ENCODE measurements around the gene DMKN.
A peak's percentile ranks its signal among the peaks of the same experiment; 100 is the strongest.

Gene DMKN

DNA sequence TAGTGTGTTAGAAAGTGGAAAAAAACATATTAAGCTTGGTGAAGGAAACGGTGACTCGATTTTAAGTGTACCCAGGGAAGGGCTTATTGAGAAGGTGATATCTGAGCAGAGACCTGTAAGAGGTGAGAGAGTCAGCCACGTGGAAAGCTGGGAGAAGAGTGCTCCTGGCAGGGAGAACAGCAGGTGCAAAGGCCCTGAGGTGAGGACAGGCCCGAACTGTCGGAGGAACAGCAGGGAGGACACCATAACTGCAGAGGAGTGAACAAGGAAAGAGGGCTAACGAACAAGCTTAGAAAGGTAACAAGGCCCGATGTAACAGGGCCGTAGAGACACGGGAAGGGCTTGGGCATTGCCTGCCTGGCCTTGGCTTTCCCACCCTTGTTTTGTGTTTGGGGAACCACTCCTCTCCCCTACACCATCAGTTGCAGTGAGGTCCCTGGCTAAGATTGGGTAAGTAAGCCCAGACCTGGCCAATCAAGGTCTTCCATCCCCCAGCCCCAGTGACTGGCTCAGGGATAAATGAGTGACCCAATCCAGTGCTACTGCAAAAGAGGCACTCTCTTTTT, 42.7 kb upstream of the DMKN start:
- Histone ChIP-seq H3K27ac (ENCODE audit: low read length) (no peak overlapping the region), H3K4me3 (ENCODE audit: low read length) (no peak overlapping the region), H3K4me1 (ENCODE audit: control insufficient read depth, low read depth, low read length) (peaks cover 3% of the 10 kb centered on the region), H3K36me3 (ENCODE audit: control insufficient read depth, low read depth, low read length) (no peaks in the 10 kb centered on the region), H3K9me3 (ENCODE audit: control insufficient read depth, low read depth, low read length) (no peaks in the 10 kb centered on the region), H3K27me3 (ENCODE audit: control insufficient read depth, insufficient read depth, low read length) (peaks cover 16% of the 10 kb centered on the region), H3K9ac (ENCODE audit: low read length) (no peak overlapping the region)

DNA sequence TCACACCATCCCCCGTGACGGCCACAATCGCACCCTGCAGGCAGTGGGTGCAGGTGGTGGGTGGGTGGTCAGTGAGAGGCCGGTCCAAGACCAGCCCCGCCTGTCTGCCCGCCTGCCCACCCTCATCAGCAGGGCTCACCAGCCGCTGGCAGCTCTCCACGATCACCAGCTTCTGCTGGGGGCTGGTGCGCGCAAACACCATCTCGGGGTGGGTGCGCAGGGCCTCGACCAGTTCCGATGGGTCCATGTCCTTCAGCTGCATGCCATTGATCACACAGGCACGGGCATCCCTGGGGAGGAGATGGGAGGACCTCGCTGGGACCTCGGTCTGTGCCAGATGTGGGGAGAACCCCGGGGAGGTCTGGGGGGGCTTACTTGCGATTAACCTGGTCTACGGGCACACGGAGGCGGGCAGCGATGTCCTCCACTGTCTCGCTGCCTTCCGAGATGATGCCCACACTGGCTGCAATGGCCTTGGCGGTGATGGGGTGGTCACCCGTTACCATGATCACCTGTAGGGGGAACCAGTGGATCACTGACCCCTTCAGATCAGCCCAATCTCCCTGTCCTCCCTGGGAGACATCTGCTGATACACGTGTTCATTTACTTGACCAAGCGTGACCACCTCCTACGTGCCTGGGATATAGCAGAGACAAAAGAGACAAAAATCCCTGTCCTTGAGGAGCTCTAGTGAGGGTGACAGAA, 42.0 kb upstream of the DMKN start:
- no peak overlapping the region for H3K27ac ChIP-seq (ENCODE audit: low read length)
- no peaks in the 10 kb centered on the region for H3K9me3 ChIP-seq (ENCODE audit: control insufficient read depth, low read depth, low read length)
- no peaks in the 10 kb centered on the region for H3K36me3 ChIP-seq (ENCODE audit: control insufficient read depth, low read depth, low read length)
- H3K27me3 ChIP-seq (ENCODE audit: control insufficient read depth, insufficient read depth, low read length): peaks cover 16% of the 10 kb centered on the region
- H3K4me1 ChIP-seq (ENCODE audit: control insufficient read depth, low read depth, low read length): peaks cover 3% of the 10 kb centered on the region
- no peak overlapping the region for H3K4me3 ChIP-seq (ENCODE audit: low read length)
- H3K9ac ChIP-seq (ENCODE audit: low read length): no peak overlapping the region

DNA sequence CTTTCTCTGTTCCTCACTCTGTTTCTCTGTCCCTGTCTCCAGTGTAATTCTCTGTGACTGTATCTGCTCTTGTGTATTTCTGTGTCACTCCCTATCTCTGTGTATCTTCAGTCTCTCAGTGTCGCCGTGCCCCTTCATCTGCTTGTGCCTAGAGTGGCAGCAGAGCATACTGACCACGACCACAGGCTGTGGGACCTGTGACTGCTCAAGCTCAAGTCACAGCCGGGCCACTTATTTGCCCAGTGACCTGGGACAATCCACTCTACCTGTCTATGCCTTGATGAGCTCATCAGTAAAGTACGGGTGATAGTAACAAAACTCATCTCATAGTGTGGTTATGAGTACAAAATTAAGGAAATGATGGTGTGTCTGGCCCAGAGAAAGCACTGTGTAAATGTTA, 40.6 kb upstream of the DMKN start:
- Histone ChIP-seq H3K9ac (ENCODE audit: low read length) (no peak overlapping the region), H3K27ac (ENCODE audit: low read length) (no peak overlapping the region), H3K36me3 (ENCODE audit: control insufficient read depth, low read depth, low read length) (no peaks in the 10 kb centered on the region), H3K4me3 (ENCODE audit: low read length) (no peak overlapping the region), H3K27me3 (ENCODE audit: control insufficient read depth, insufficient read depth, low read length) (peaks cover 9% of the 10 kb centered on the region), H3K4me1 (ENCODE audit: control insufficient read depth, low read depth, low read length) (peaks cover 3% of the 10 kb centered on the region), H3K9me3 (ENCODE audit: control insufficient read depth, low read depth, low read length) (no peaks in the 10 kb centered on the region)

DNA sequence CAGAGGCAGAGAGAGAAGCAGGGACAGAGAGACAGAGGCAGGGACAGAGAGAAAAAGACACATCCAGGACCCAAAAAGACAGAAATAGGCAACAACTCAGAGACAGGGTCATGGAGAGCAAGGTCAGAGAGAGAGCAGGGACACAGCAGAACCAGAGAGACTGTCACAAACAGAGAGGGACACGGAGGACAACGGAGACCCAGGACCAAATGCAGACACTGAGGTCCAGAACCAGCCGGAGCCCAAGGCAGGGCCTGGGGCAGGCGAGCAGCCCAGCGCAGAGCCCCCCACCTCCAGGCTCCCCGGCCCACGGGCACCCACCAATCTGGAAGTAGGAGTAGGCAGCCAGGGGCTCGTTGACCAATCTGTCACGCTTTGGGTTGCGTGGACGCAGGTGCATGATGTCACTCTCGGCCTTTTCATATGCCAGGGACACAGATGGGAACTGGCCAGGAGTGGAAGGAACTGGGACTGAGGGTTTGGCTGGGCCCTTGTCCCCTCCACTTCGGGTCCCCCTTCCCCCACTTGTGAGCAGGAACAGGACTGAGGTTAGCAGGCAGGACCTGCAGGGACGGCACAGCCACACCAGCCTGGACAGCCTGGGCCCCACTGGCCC, 40.0 kb upstream of the DMKN start:
- H3K36me3 ChIP-seq (ENCODE audit: control insufficient read depth, low read depth, low read length): no peaks in the 10 kb centered on the region
- no peak overlapping the region for H3K27ac ChIP-seq (ENCODE audit: low read length)
- peaks cover 3% of the 10 kb centered on the region for H3K4me1 ChIP-seq (ENCODE audit: control insufficient read depth, low read depth, low read length)
- H3K4me3 ChIP-seq (ENCODE audit: low read length): no peak overlapping the region
- H3K9ac ChIP-seq (ENCODE audit: low read length): no peak overlapping the region
- no peaks in the 10 kb centered on the region for H3K9me3 ChIP-seq (ENCODE audit: control insufficient read depth, low read depth, low read length)
- peaks cover 3% of the 10 kb centered on the region for H3K27me3 ChIP-seq (ENCODE audit: control insufficient read depth, insufficient read depth, low read length)

DNA sequence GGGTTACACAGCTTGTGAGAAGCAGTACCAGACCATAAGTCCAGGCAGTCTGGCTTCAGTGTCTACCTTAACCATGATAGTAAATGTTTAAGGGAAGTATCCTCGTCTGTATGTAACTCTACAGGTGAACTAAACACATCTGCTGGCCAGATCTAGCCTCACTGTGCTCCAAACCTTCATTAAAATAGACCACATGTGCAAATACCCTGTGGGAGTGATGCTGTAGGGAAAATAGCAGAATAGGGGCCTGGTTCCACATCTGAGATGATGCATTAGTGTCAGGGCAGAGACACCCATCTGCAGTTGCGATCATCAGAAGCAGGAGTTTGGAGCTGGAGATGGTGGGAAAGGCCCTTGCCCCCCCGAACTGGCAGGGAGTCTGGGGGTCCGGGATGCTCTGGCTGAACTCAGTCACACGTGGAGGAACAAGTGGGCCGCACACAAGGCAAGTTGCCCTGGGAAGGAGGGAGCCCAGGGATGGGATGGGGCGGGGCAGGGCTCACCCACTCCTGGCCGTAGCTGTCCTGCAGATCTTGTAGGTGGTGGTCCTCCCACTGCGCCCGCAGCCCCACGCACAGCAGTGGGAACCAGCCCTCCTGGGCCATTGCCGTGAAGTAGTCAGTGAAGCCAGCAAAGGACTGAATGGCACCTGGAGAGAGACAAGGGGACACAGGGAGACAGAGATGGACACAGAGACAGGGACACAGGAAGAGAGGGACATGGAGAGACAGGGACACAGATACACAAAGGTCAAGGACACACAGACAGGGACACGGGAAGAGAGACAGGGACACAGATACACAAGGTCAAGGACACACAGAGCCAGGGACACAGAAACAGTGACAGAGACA, 39.3 kb upstream of the DMKN start:
- Histone ChIP-seq H3K4me1 (ENCODE audit: control insufficient read depth, low read depth, low read length) (peaks cover 3% of the 10 kb centered on the region), H3K4me3 (ENCODE audit: low read length) (no peak overlapping the region), H3K9ac (ENCODE audit: low read length) (no peak overlapping the region), H3K27ac (ENCODE audit: low read length) (no peak overlapping the region), H3K9me3 (ENCODE audit: control insufficient read depth, low read depth, low read length) (no peaks in the 10 kb centered on the region), H3K36me3 (ENCODE audit: control insufficient read depth, low read depth, low read length) (no peaks in the 10 kb centered on the region), H3K27me3 (ENCODE audit: control insufficient read depth, insufficient read depth, low read length) (no peaks in the 10 kb centered on the region)

DNA sequence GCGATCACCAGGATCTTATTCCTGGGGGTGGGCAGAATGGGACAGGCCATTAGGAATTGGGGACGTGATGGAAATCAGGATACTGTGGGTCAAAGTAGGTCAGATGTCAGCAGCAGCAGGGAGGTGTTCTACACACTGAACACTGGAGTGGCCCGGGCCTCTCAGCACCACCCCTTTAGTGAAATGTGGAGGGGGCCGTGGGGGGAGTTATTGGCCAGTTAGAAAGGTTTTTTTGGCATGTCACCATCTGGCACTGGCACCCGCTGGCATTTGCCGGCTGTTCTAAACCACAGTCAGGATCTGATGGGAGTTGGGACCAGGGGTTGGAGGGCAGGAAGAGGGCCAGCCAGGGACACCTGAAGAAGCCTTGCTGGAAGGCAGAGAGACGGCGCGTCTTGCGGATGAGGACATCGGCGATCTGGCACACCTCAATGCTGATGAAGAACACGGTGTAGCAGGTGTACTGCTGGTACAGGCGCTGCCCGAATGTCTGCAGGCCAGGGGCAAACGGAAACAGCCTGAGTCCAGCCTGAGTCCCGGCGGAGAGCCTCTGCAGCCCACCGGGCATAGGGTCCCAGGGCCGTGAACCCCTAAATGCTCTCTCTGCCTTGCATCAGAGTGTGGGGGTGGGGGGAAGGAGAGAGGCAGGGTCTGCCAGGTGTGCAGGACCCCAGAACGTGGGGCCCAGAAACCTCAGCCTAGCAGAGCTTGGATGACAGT, 37.8 kb upstream of the DMKN start:
- H3K27me3 ChIP-seq (ENCODE audit: control insufficient read depth, insufficient read depth, low read length): no peaks in the 10 kb centered on the region
- no peaks in the 10 kb centered on the region for H3K9me3 ChIP-seq (ENCODE audit: control insufficient read depth, low read depth, low read length)
- H3K9ac ChIP-seq (ENCODE audit: low read length): no peak overlapping the region
- H3K4me1 ChIP-seq (ENCODE audit: control insufficient read depth, low read depth, low read length): no peaks in the 10 kb centered on the region
- H3K36me3 ChIP-seq (ENCODE audit: control insufficient read depth, low read depth, low read length): peaks cover 5% of the 10 kb centered on the region
- H3K4me3 ChIP-seq (ENCODE audit: low read length): no peak overlapping the region
- H3K27ac ChIP-seq (ENCODE audit: low read length): no peak overlapping the region

DNA sequence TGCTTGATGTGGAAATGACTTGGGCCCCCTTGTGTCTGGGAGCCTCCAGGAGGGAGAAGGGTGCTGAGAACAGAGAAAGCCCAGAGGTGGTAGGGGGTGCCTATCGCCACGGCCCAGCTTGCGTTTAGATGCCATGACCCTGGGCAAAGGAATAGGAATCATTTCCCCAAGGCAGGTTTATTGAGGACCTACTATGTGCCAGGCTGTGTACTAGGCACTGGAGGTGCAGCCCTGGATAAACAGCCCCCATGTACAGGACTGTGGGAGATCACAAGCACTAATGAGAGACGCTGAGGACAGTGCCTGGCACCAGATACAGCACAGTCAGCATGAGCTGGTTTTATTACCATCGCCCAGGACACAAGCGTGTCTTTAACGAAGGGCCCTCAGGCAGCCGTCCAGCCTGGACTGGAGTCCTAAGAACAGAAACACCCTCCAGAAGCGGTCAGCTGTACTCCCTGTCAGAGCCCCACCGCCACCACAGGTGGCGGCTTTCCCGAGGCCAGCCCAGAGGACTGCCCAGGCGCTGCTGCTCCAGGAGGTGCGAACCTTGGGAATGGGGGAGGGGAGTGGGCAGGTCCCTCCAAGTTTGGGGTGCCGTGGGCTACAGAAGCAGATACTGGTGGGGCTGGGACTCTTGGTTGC, 36.6 kb upstream of the DMKN start:
- Histone ChIP-seq H3K4me3 (ENCODE audit: low read length) (no peak overlapping the region), H3K9ac (ENCODE audit: low read length) (no peak overlapping the region), H3K36me3 (ENCODE audit: control insufficient read depth, low read depth, low read length) (peaks cover 5% of the 10 kb centered on the region), H3K27me3 (ENCODE audit: control insufficient read depth, insufficient read depth, low read length) (no peaks in the 10 kb centered on the region), H3K4me1 (ENCODE audit: control insufficient read depth, low read depth, low read length) (no peaks in the 10 kb centered on the region), H3K9me3 (ENCODE audit: control insufficient read depth, low read depth, low read length) (no peaks in the 10 kb centered on the region), H3K27ac (ENCODE audit: low read length) (no peak overlapping the region)

DNA sequence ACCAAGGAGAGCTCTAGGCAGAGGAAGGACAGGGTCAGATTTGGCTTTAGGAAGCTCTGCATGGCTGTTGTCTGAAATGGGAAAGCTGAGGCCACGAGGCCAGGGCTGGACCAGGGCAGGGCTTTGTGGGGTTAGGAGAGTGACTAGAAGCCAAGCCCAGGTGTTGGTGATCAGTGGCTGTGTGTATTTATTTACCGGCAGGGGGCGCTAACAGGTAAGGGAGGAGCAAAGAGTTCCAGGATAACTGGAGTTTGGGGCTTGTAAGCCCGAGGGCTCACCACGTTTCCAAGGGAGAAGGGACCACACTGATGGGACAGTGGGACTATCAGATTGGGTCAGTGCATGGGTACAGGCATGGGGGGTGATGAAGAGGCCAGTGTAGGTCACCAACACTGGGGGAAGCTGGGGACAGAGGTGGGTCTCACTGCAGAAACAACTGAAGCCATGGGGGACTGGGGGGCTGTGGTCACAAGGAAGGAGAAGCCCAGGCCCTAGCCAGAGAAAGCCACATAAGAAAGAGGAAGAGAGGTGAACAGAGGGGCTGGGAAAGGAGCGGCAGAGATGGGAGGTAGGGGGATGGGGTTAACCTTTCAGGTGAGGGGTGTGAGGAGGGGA, 35.8 kb upstream of the DMKN start:
- no peak overlapping the region for H3K4me3 ChIP-seq (ENCODE audit: low read length)
- H3K9me3 ChIP-seq (ENCODE audit: control insufficient read depth, low read depth, low read length): no peaks in the 10 kb centered on the region
- H3K36me3 ChIP-seq (ENCODE audit: control insufficient read depth, low read depth, low read length): peaks cover 5% of the 10 kb centered on the region
- H3K4me1 ChIP-seq (ENCODE audit: control insufficient read depth, low read depth, low read length): peaks cover 3% of the 10 kb centered on the region
- no peaks in the 10 kb centered on the region for H3K27me3 ChIP-seq (ENCODE audit: control insufficient read depth, insufficient read depth, low read length)
- H3K27ac ChIP-seq (ENCODE audit: low read length): no peak overlapping the region
- no peak overlapping the region for H3K9ac ChIP-seq (ENCODE audit: low read length)

DNA sequence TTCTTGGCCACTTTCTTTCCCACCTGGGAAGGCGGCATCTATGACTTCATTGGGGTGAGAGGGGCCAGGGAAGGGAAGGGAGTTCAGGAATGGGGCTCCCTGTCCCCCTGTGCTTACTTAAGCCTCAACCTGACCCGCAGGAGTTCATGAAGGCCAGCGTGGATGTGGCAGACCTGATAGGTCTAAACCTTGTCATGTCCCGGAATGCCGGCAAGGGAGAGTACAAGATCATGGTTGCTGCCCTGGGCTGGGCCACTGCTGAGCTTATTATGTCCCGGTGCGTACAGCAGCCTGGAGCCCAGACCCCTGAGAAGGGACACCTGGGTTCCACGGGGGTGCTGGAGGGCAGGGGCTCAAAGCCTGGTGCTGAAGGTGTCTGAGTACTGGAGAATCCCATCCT, 33.1 kb upstream of the DMKN start:
- peaks cover 9% of the 10 kb centered on the region for H3K36me3 ChIP-seq (ENCODE audit: control insufficient read depth, low read depth, low read length)
- H3K9me3 ChIP-seq (ENCODE audit: control insufficient read depth, low read depth, low read length): no peaks in the 10 kb centered on the region
- no peaks in the 10 kb centered on the region for H3K27me3 ChIP-seq (ENCODE audit: control insufficient read depth, insufficient read depth, low read length)
- H3K4me1 ChIP-seq (ENCODE audit: control insufficient read depth, low read depth, low read length): peaks cover 7% of the 10 kb centered on the region
- peak overlapping the region; percentile 94 for H3K4me3 ChIP-seq (ENCODE audit: low read length)
- peak overlapping the region; percentile 94 for H3K9ac ChIP-seq (ENCODE audit: low read length)
- H3K27ac ChIP-seq (ENCODE audit: low read length): no peak overlapping the region

DNA sequence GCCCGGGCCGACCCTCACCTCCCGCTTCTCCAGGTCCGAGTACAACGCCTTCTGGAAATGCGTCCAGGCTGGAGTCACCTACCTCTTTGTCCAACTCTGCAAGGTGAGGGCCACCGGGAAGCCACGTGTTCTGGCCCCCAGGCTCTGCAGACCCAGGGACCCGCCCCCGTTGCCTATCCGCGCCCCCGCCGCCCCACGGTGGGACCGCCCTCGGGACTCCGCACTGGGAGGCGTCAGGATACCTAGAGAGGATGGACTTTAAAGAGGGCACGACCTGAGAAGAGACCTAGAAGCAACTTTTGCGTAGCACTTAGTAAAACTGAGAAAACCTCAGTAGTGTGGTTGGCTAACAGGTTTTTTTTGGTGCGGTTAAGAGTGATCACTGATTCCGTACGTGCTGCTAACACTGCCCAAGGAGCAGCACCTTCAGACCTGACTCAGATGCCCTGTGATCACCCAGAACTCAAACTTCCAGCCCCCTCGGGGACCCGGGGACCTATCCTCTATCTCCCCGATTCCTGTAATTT, 32.5 kb upstream of the DMKN start:
- Histone ChIP-seq H3K27me3 (ENCODE audit: control insufficient read depth, insufficient read depth, low read length) (no peaks in the 10 kb centered on the region), H3K4me3 (ENCODE audit: low read length) (peak overlapping the region; percentile 94), H3K9me3 (ENCODE audit: control insufficient read depth, low read depth, low read length) (no peaks in the 10 kb centered on the region), H3K27ac (ENCODE audit: low read length) (peak overlapping the region; percentile 19), H3K36me3 (ENCODE audit: control insufficient read depth, low read depth, low read length) (peaks cover 10% of the 10 kb centered on the region), H3K9ac (ENCODE audit: low read length) (peak overlapping the region; percentile 94), H3K4me1 (ENCODE audit: control insufficient read depth, low read depth, low read length) (peaks cover 7% of the 10 kb centered on the region)
